Erythroblast (primary cell): Measurements from ENCODE around the gene BMERB1.

Experiments
- GATA1 ChIP-seq: IDR thresholded peaks from 2 replicates; pipeline ENCODE4 v1.6.1; 2011; ENCODE audit warnings: low read depth, mild to moderate bottlenecking, control low read depth, low read length, moderate library complexity
- POLR2A ChIP-seq: IDR thresholded peaks from 2 replicates; pipeline ENCODE4 v1.6.1; 2011; ENCODE audit warnings: mild to moderate bottlenecking, low read length

GRCh38 chr16:15578824-15579223 lies 144.4 kb downstream of the BMERB1 start:
- TF ChIP-seq POLR2A: no peak
- no peak for TF ChIP-seq GATA1
